Tibial nerve (tissue), 3 donors: Measurements from ENCODE around the gene HOXA2.

Experiments used
- POLR2A ChIP-seq, 2 donors: fragments of 450-650 bp; IDR thresholded peaks; one replicate each; pipeline ENCODE4 v1.6.1; 2017; ENCODE audit warnings: antibody characterized with exemption in 2 of 2, mild to moderate bottlenecking in 2 of 2, moderate library complexity in 2 of 2
- TF ChIP-seq, protein P1 (sequence below), 5 experiments: fragments of 200-600 bp in 3 of 5; fragments of 450-650 bp in 2 of 5; sonication (generic) in 3 of 5; IDR thresholded peaks; one replicate each; pipeline ENCODE4 v1.5.1; 2016 to 2019; ENCODE audit warnings: antibody characterized with exemption in 5 of 5, mild to moderate bottlenecking in 3 of 5, moderate library complexity in 2 of 5

DNA sequence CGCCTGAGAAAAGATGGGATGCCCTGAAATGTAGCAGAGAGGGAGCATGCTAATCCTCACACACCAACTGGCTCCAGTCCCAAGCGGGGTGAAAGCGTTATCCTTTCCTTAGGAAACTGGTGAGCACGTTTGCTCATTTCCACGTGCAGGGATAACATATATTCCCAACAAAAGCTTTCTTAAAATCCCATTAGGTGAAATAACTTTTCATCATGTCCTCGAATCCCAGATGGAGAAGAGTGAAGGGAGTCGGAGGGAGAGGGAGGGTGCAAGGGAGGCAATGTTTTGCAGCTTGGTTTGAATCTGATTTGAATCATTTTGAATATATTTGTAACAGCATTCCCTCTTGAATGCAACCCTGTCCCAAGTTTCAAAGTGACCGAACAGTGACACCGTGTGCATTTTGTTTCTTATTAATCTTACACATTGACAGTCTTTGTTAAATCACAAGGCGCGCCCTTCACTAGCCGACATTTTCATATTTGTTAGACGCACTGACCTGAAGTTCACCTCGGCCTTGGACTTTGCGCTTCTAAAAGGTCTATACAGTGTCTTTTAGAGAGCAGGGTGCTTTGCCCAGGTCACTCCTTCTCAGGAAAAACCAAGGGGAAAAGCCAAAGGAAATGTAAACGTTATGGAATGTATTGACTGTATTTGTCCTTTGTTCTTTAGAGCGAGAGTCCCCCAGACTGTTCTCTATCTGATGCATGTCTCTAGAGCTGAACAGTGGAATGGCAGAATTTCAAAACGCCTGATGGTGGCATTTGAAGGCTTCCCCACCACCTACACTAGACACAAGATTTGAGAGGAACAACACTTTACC lies 31.1 kb upstream of the HOXA2 start:
- TF ChIP-seq, protein P1, sequence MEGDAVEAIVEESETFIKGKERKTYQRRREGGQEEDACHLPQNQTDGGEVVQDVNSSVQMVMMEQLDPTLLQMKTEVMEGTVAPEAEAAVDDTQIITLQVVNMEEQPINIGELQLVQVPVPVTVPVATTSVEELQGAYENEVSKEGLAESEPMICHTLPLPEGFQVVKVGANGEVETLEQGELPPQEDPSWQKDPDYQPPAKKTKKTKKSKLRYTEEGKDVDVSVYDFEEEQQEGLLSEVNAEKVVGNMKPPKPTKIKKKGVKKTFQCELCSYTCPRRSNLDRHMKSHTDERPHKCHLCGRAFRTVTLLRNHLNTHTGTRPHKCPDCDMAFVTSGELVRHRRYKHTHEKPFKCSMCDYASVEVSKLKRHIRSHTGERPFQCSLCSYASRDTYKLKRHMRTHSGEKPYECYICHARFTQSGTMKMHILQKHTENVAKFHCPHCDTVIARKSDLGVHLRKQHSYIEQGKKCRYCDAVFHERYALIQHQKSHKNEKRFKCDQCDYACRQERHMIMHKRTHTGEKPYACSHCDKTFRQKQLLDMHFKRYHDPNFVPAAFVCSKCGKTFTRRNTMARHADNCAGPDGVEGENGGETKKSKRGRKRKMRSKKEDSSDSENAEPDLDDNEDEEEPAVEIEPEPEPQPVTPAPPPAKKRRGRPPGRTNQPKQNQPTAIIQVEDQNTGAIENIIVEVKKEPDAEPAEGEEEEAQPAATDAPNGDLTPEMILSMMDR (IDR thresholded peaks at IDR 0.05): no peak
- TF ChIP-seq POLR2A (IDR thresholded peaks at IDR 0.05): no peak
